ENCODE data around the gene TRIM2. TPM values are rescaled to one million over a fixed set of nuclear protein-coding genes. Genes with fewer than 3 reads are reported as not detected.

Gene TRIM2
- total and polyA plus RNA-seq, 7 donors: 1.3 to 7.1 (median 3.9) TPM

- H3K4me3 ChIP-seq: no peak overlapping the region
- ATAC-seq (no peak), DNase-seq (no peak)
- no peak for TF ChIP-seq CTCF (IDR thresholded peaks at IDR 0.05)
- no peaks in the 10 kb centered on the region for H3K4me1 ChIP-seq
- no peak overlapping the region for H3K27ac ChIP-seq
- WGBS, 3 donors: 96 to 100% (median 98%) methylated on average over 4 of the region's 4 CpGs
- peaks cover 6% of the 10 kb centered on the region for H3K9me3 ChIP-seq
- no peaks in the 10 kb centered on the region for H3K27me3 ChIP-seq (ENCODE audit: insufficient read depth in 3 of 3, low read length in 2 of 3)
- peaks cover 0 to 49% of the 10 kb centered on the region in 2 donors for H3K36me3 ChIP-seq (ENCODE audit: insufficient read depth in 1 of 2, low read depth in 1 of 2)
- intact Hi-C loops (cut with DNase I): no loop called here
Observed at GRCh38 chr4:153292897-153293741, 88.9 kb downstream of the TRIM2 start.

- peaks cover 0 to 53% of the 10 kb centered on the region in 2 donors for H3K36me3 ChIP-seq (ENCODE audit: insufficient read depth in 1 of 2, low read depth in 1 of 2)
Observed at GRCh38 chr4:153293742-153294057, 89.5 kb downstream of the TRIM2 start.

GRCh38 chr4:153294631-153295030 lies 90.4 kb downstream of the TRIM2 start:
- DNase-seq (no peak), ATAC-seq (no peak)
- Histone ChIP-seq H3K27ac (no peak overlapping the region), H3K4me1 (no peaks in the 10 kb centered on the region), H3K4me3 (no peak overlapping the region), H3K27me3 (ENCODE audit: insufficient read depth in 3 of 3, low read length in 2 of 3) (no peaks in the 10 kb centered on the region), H3K36me3 (ENCODE audit: insufficient read depth in 1 of 2, low read depth in 1 of 2) (peaks cover 0 to 62% of the 10 kb centered on the region in 2 donors), H3K9me3 (no peaks in the 10 kb centered on the region)
- no peak for TF ChIP-seq CTCF (IDR thresholded peaks at IDR 0.05)
- 84 to 92% (median 89%) methylated on average over 1 of the region's 1 CpG for WGBS, 3 donors
- intact Hi-C loops (cut with DNase I): no loop called here

More at GRCh38 chr4:153293742-153294057, 89.5 kb downstream of the TRIM2 start:
- Histone ChIP-seq H3K27me3 (ENCODE audit: insufficient read depth in 3 of 3, low read length in 2 of 3) (no peaks in the 10 kb centered on the region), H3K4me1 (no peaks in the 10 kb centered on the region), H3K27ac (no peak overlapping the region), H3K4me3 (no peak overlapping the region), H3K9me3 (no peaks in the 10 kb centered on the region)
- WGBS, 3 donors: 85 to 95% (median 94%) methylated on average over 5 of the region's 5 CpGs
- DNase-seq (no peak), ATAC-seq (no peak)
- intact Hi-C loops (cut with DNase I): no loop called here
- no peak for TF ChIP-seq CTCF (IDR thresholded peaks at IDR 0.05)

- H3K27me3 ChIP-seq (ENCODE audit: insufficient read depth in 3 of 3, low read length in 2 of 3): no peaks in the 10 kb centered on the region
- ATAC-seq (no peak), DNase-seq (peak in 1 of 2 donors; percentile 41)
- H3K36me3 ChIP-seq (ENCODE audit: insufficient read depth in 1 of 2, low read depth in 1 of 2): peaks cover 0 to 66% of the 10 kb centered on the region in 2 donors
- intact Hi-C loops (cut with DNase I): no loop called here
- no peak overlapping the region for H3K4me3 ChIP-seq
- TF ChIP-seq CTCF (IDR thresholded peaks at IDR 0.05): no peak
- H3K9me3 ChIP-seq: no peaks in the 10 kb centered on the region
- no peaks in the 10 kb centered on the region for H3K4me1 ChIP-seq
- WGBS, 3 donors: 92 to 93% (median 93%) methylated on average over 40 of the region's 40 CpGs
- no peak overlapping the region for H3K27ac ChIP-seq
Observed at GRCh38 chr4:153295131-153295755, 91.0 kb downstream of the TRIM2 start.
